ENCODE measurements around the gene AKAP6. TPM values are rescaled to one million over a fixed set of nuclear protein-coding genes. Genes with fewer than 3 reads are reported as not detected.
A peak's percentile ranks its signal among the peaks of the same experiment; 100 is the strongest.

Gene AKAP6
- total and polyA plus RNA-seq, 10 of the 15 experiments (the other 5 are each of a cell fraction or from before 2014, with no cell fraction given) = 0.35 to 5.9 (median 2.2) TPM

- no peaks in the 10 kb centered on the region for H3K36me3 ChIP-seq (ENCODE audit: control insufficient read depth in 2 of 2, insufficient read depth in 2 of 2, low read length in 1 of 2)
- H3K9ac ChIP-seq (ENCODE audit: control insufficient read depth, insufficient read depth, low read length) = no peak overlapping the region
- TF ChIP-seq SPI1 (IDR thresholded peaks at IDR 0.05; ENCODE audit: borderline replicate concordance, insufficient read depth, low read depth, low read length) = peak; percentile 43; the same call in 1 of the 2 replicates
- no peak for TF ChIP-seq BCLAF1 (IDR thresholded peaks at IDR 0.05)
- ATAC-seq (peak; percentile 67), DNase-seq (ENCODE audit: low read depth, low spot score) (peak; percentile 5), FAIRE-seq (no peak)
- CTCF ChIA-PET = interaction anchor here (1.0 kb wide), 2 partner anchors 17 to 22 kb away, joined by 3 to 4 read pairs; no protein-coding TSS in a partner anchor
- no peak overlapping the region for H3K4me2 ChIP-seq (ENCODE audit: control insufficient read depth, insufficient read depth)
- POLR2A ChIA-PET = no interaction called here
- intact Hi-C loops (cut with micrococcal nuclease; ENCODE audit: unreplicated experiment) (no loop called here), in situ Hi-C loops (cut with MboI) (no loop called here)
- H2AFZ ChIP-seq (ENCODE audit: control insufficient read depth, low read depth, low read length) = peak overlapping the region; percentile 53
- SMC1A ChIA-PET (ENCODE audit: uncharacterized antibody, unreplicated experiment) = interaction anchor here (0.6 to 1.6 kb wide), 2 partner anchors 21 to 570 kb away, joined by 3 to 4 read pairs; no protein-coding TSS in a partner anchor
- H3K4me3 ChIP-seq = no peak overlapping the region
- no peak overlapping the region for H3K27ac ChIP-seq (ENCODE audit: control insufficient read depth, insufficient read depth)
- RAD21 ChIA-PET (ENCODE audit: unreplicated experiment) = no interaction called here
- no peaks in the 10 kb centered on the region for H3K27me3 ChIP-seq (replicated peaks in 1 of 2; ENCODE audit: control insufficient read depth in 2 of 2, insufficient read depth in 2 of 2, low read length in 1 of 2)
- WGBS (ENCODE audit: insufficient coverage, insufficient replicate concordance, low lambda C conversion rate, missing lambda C conversion rate) = 10% methylated on average over 3 of the region's 3 CpGs
- no peaks in the 10 kb centered on the region for H3K79me2 ChIP-seq (ENCODE audit: control insufficient read depth, insufficient read depth, low read length)
- no TSS peak for BruUV-seq (replicated peaks)
- H3K9me3 ChIP-seq (replicated peaks; ENCODE audit: control insufficient read depth, insufficient read depth, low read length) = no peaks in the 10 kb centered on the region; the same call in 2 of the 3 replicates
- H3K4me1 ChIP-seq (ENCODE audit: control insufficient read depth, insufficient read depth, low read length) = peaks cover 4% of the 10 kb centered on the region
- no peaks in the 10 kb centered on the region for H4K20me1 ChIP-seq (ENCODE audit: control insufficient read depth, insufficient read depth)
Observed at GRCh38 chr14:32622742-32623141, 293.6 kb downstream of the AKAP6 start.
